ENCODE results near the gene ELOVL1. TPM values are rescaled to one million over a fixed set of nuclear protein-coding genes. Genes with fewer than 3 reads are reported as not detected.

ELOVL1 gene
- total RNA-seq, 1 donor from 2014 or later, result 18.7 TPM

GRCh38 chr1:43329995-43330751, 37.6 kb downstream of the ELOVL1 start:
- Mint-ChIP-seq H3K4me3 (ENCODE audit: unreplicated experiment) (no peak overlapping the region), H3K4me1 (ENCODE audit: low read depth, unreplicated experiment) (no peaks in the 10 kb centered on the region), H3K36me3 (ENCODE audit: unreplicated experiment) (peaks cover 24% of the 10 kb centered on the region), H3K27me3 (ENCODE audit: unreplicated experiment) (peaks cover 4% of the 10 kb centered on the region), H3K9me3 (ENCODE audit: unreplicated experiment) (peaks cover 6% of the 10 kb centered on the region), H3K27ac (ENCODE audit: unreplicated experiment) (no peak overlapping the region)
- no peak for DNase-seq
- TF ChIP-seq CTCF (IDR thresholded peaks at IDR 0.05; ENCODE audit: partially characterized antibody, unreplicated experiment), result no peak

GRCh38 chr1:43327549-43328292, 40.1 kb downstream of the ELOVL1 start:
- Mint-ChIP-seq H3K36me3 (ENCODE audit: unreplicated experiment) (peaks cover 37% of the 10 kb centered on the region), H3K9me3 (ENCODE audit: unreplicated experiment) (peaks cover 8% of the 10 kb centered on the region), H3K27me3 (ENCODE audit: unreplicated experiment) (peaks cover 2% of the 10 kb centered on the region), H3K4me1 (ENCODE audit: low read depth, unreplicated experiment) (no peaks in the 10 kb centered on the region), H3K27ac (ENCODE audit: unreplicated experiment) (no peak overlapping the region), H3K4me3 (ENCODE audit: unreplicated experiment) (no peak overlapping the region)
- DNase-seq, result no peak
- no peak for TF ChIP-seq CTCF (IDR thresholded peaks at IDR 0.05; ENCODE audit: partially characterized antibody, unreplicated experiment)

- Mint-ChIP-seq H3K4me3 (ENCODE audit: unreplicated experiment) (no peak overlapping the region), H3K27ac (ENCODE audit: unreplicated experiment) (no peak overlapping the region), H3K27me3 (ENCODE audit: unreplicated experiment) (no peaks in the 10 kb centered on the region), H3K4me1 (ENCODE audit: low read depth, unreplicated experiment) (no peaks in the 10 kb centered on the region), H3K36me3 (ENCODE audit: unreplicated experiment) (peaks cover 37% of the 10 kb centered on the region), H3K9me3 (ENCODE audit: unreplicated experiment) (peaks cover 8% of the 10 kb centered on the region)
- no peak for DNase-seq
- TF ChIP-seq CTCF (IDR thresholded peaks at IDR 0.05; ENCODE audit: partially characterized antibody, unreplicated experiment), result no peak
Observed at GRCh38 chr1:43325381-43325780, 42.4 kb downstream of the ELOVL1 start.

GRCh38 chr1:43324810-43325209, 43.0 kb downstream of the ELOVL1 start:
- Mint-ChIP-seq H3K27me3 (ENCODE audit: unreplicated experiment) (peaks cover 3% of the 10 kb centered on the region), H3K36me3 (ENCODE audit: unreplicated experiment) (peaks cover 37% of the 10 kb centered on the region), H3K4me1 (ENCODE audit: low read depth, unreplicated experiment) (no peaks in the 10 kb centered on the region), H3K4me3 (ENCODE audit: unreplicated experiment) (no peak overlapping the region), H3K27ac (ENCODE audit: unreplicated experiment) (no peak overlapping the region), H3K9me3 (ENCODE audit: unreplicated experiment) (peaks cover 8% of the 10 kb centered on the region)
- no peak for TF ChIP-seq CTCF (IDR thresholded peaks at IDR 0.05; ENCODE audit: partially characterized antibody, unreplicated experiment)
- DNase-seq, result no peak

- peaks cover 13% of the 10 kb centered on the region for H3K27me3 Mint-ChIP-seq (ENCODE audit: unreplicated experiment)
- H3K4me3 Mint-ChIP-seq (ENCODE audit: unreplicated experiment), result no peak overlapping the region
- peaks cover 28% of the 10 kb centered on the region for H3K36me3 Mint-ChIP-seq (ENCODE audit: unreplicated experiment)
- peaks cover 8% of the 10 kb centered on the region for H3K4me1 Mint-ChIP-seq (ENCODE audit: low read depth, unreplicated experiment)
- no peak overlapping the region for H3K27ac Mint-ChIP-seq (ENCODE audit: unreplicated experiment)
- TF ChIP-seq CTCF (IDR thresholded peaks at IDR 0.05; ENCODE audit: partially characterized antibody, unreplicated experiment), result no peak
- DNase-seq, result no peak
- H3K9me3 Mint-ChIP-seq (ENCODE audit: unreplicated experiment), result peaks cover 19% of the 10 kb centered on the region
Observed at GRCh38 chr1:43322506-43322905, 45.3 kb downstream of the ELOVL1 start.

Data from glutamatergic neuron (in vitro differentiated cells).